ENCODE data around the gene TMCO4. TPM values are rescaled to one million over a fixed set of nuclear protein-coding genes. Genes with fewer than 3 reads are reported as not detected.
"Not testable (repeated sequence)": the region's sequence is repeated elsewhere in the genome, so short reads cannot be mapped to it uniquely, and the experiment has no call there.

The TMCO4 gene
- total RNA-seq, 2 experiments from 2014 or later: 1.2 to 8.1 TPM

- POLR2A ChIA-PET: no interaction called here
- Histone ChIP-seq H4K20me1 (ENCODE audit: insufficient read depth, low read length) (no peaks in the 10 kb centered on the region), H3K4me1 (ENCODE audit: insufficient read depth, low read length, poor library complexity, severe bottlenecking) (no peaks in the 10 kb centered on the region), H3K36me3 (ENCODE audit: insufficient read depth, low read length) (no peaks in the 10 kb centered on the region), H3K79me2 (ENCODE audit: insufficient read depth, low read depth, low read length) (no peaks in the 10 kb centered on the region), H2AFZ (ENCODE audit: low read length) (no peak overlapping the region), H3K4me2 (ENCODE audit: low read length) (no peak overlapping the region), H3K4me3 (ENCODE audit: low read depth, low read length, poor library complexity, severe bottlenecking) (no peak overlapping the region), H3K9me3 (ENCODE audit: low read length) (no peaks in the 10 kb centered on the region), H3K27ac (ENCODE audit: low read depth, low read length, poor library complexity, severe bottlenecking) (no peak overlapping the region), H3K9me2 (ENCODE audit: insufficient read depth, low read length) (no peaks in the 10 kb centered on the region)
- BruUV-seq (replicated peaks): no TSS peak
- no peak for DNase-seq (ENCODE audit: low spot score)
- TF ChIP-seq EZH2phosphoT487 (IDR thresholded peaks at IDR 0.05; ENCODE audit: borderline replicate concordance, low read depth, low read length) (no peak), CTCF (conservative IDR thresholded peaks at IDR 0.05; ENCODE audit: low read length) (no peak)
- CTCF ChIA-PET (ENCODE audit: unreplicated experiment): no interaction called here
- intact Hi-C loops (cut with micrococcal nuclease; ENCODE audit: unreplicated experiment): no loop called here
These were observed 6.2 kb downstream of the TMCO4 start for GRCh38 chr1:19793360-19794046.

GRCh38 chr1:19792237-19793002 is 7.3 kb downstream of the TMCO4 start:
- H4K20me1 ChIP-seq (ENCODE audit: insufficient read depth, low read length): no peaks in the 10 kb centered on the region
- intact Hi-C loops (cut with micrococcal nuclease; ENCODE audit: unreplicated experiment): no loop called here
- no peak for DNase-seq (ENCODE audit: low spot score)
- H3K9me3 ChIP-seq (ENCODE audit: low read length): no peaks in the 10 kb centered on the region
- H3K79me2 ChIP-seq (ENCODE audit: insufficient read depth, low read depth, low read length): no peaks in the 10 kb centered on the region
- TF ChIP-seq CTCF (conservative IDR thresholded peaks at IDR 0.05; ENCODE audit: low read length) (no peak), EZH2phosphoT487 (IDR thresholded peaks at IDR 0.05; ENCODE audit: borderline replicate concordance, low read depth, low read length) (no peak)
- POLR2A ChIA-PET: interaction anchor here (0.6 kb wide), 1 partner anchor 454 kb away, joined by 3 read pairs; no protein-coding TSS in a partner anchor
- H3K4me3 ChIP-seq (ENCODE audit: low read depth, low read length, poor library complexity, severe bottlenecking): no peak overlapping the region
- no peak overlapping the region for H3K4me2 ChIP-seq (ENCODE audit: low read length)
- CTCF ChIA-PET (ENCODE audit: unreplicated experiment): no interaction called here
- H3K9me2 ChIP-seq (ENCODE audit: insufficient read depth, low read length): no peaks in the 10 kb centered on the region
- H2AFZ ChIP-seq (ENCODE audit: low read length): no peak overlapping the region
- no peaks in the 10 kb centered on the region for H3K4me1 ChIP-seq (ENCODE audit: insufficient read depth, low read length, poor library complexity, severe bottlenecking)
- H3K27ac ChIP-seq (ENCODE audit: low read depth, low read length, poor library complexity, severe bottlenecking): no peak overlapping the region
- BruUV-seq (replicated peaks): no TSS peak
- H3K36me3 ChIP-seq (ENCODE audit: insufficient read depth, low read length): no peaks in the 10 kb centered on the region

- DNase-seq (ENCODE audit: low spot score); H3K36me3 ChIP-seq (ENCODE audit: insufficient read depth, low read length); H3K79me2 ChIP-seq (ENCODE audit: insufficient read depth, low read depth, low read length); H4K20me1 ChIP-seq (ENCODE audit: insufficient read depth, low read length); H3K4me2 ChIP-seq (ENCODE audit: low read length); H2AFZ ChIP-seq (ENCODE audit: low read length); BruUV-seq (replicated peaks); H3K4me3 ChIP-seq (ENCODE audit: low read depth, low read length, poor library complexity, severe bottlenecking); H3K4me1 ChIP-seq (ENCODE audit: insufficient read depth, low read length, poor library complexity, severe bottlenecking); H3K9me2 ChIP-seq (ENCODE audit: insufficient read depth, low read length); intact Hi-C loops (cut with micrococcal nuclease; ENCODE audit: unreplicated experiment); H3K27ac ChIP-seq (ENCODE audit: low read depth, low read length, poor library complexity, severe bottlenecking); H3K9me3 ChIP-seq (ENCODE audit: low read length): not testable (repeated sequence)
- POLR2A ChIA-PET: interaction anchor here (0.6 to 0.8 kb wide), 2 partner anchors 8 to 28 kb away, joined by 3 read pairs; no protein-coding TSS in a partner anchor
- CTCF ChIA-PET (ENCODE audit: unreplicated experiment): interaction anchor here (1.1 kb wide), 1 partner anchor 93 kb away, joined by 3 read pairs; no protein-coding TSS in a partner anchor
These were observed 9.4 kb downstream of the TMCO4 start for GRCh38 chr1:19790061-19790975.
